Measurements from ENCODE around the gene PLPPR5. TPM values are rescaled to one million over a fixed set of nuclear protein-coding genes. Genes with fewer than 3 reads are reported as not detected.

Gene PLPPR5
- total and polyA plus RNA-seq, 4 experiments from 2014 or later = not detected

- no peak overlapping the region for H3K27ac ChIP-seq (ENCODE audit: low read depth, low read length)
- H3K9me3 ChIP-seq (ENCODE audit: control insufficient read depth in 1 of 2, low read length in 2 of 2) = no peaks in the 10 kb centered on the region
- H3K4me1 ChIP-seq (ENCODE audit: insufficient read depth, low read length) = no peaks in the 10 kb centered on the region
- POLR2A ChIA-PET (ENCODE audit: partially characterized antibody) = no interaction called here
- Mint-ChIP-seq H3K9me3 (peaks cover 0 to 4% (median 0%) of the 10 kb centered on the region in 8 donors), H3K4me3 (no peak overlapping the region), H3K36me3 (no peaks in the 10 kb centered on the region), H3K27ac (no peak overlapping the region), H3K27me3 (peaks cover 0 to 4% of the 10 kb centered on the region in 2 donors), H3K4me1 (peaks cover 0 to 2% (median 0%) of the 10 kb centered on the region in 4 donors)
- no peaks in the 10 kb centered on the region for H3K27me3 ChIP-seq (ENCODE audit: insufficient read depth, low read length)
- H3K36me3 ChIP-seq (ENCODE audit: insufficient read depth, low read length) = no peaks in the 10 kb centered on the region
- intact Hi-C loops (cut with micrococcal nuclease) = no loop called here
- CTCF ChIA-PET (ENCODE audit: partially characterized antibody) = no interaction called here
- no peak for DNase-seq
- H3K4me3 ChIP-seq (ENCODE audit: low read length in 2 of 2) = no peak overlapping the region
Observed at GRCh38 chr1:98929437-98929836, 75.2 kb downstream of the PLPPR5 start.

GRCh38 chr1:98926597-98926996, 78.1 kb downstream of the PLPPR5 start:
- no peak overlapping the region for H3K27ac Mint-ChIP-seq
- CTCF ChIA-PET (ENCODE audit: partially characterized antibody) = no interaction called here

GRCh38 chr1:98924977-98925376, 79.7 kb downstream of the PLPPR5 start:
- H3K27ac Mint-ChIP-seq = no peak overlapping the region
- Histone ChIP-seq H3K9me3 (ENCODE audit: control insufficient read depth in 1 of 2, low read length in 2 of 2) (no peaks in the 10 kb centered on the region), H3K27me3 (ENCODE audit: insufficient read depth, low read length) (no peaks in the 10 kb centered on the region), H3K36me3 (ENCODE audit: insufficient read depth, low read length) (no peaks in the 10 kb centered on the region), H3K4me3 (ENCODE audit: low read length in 2 of 2) (no peak overlapping the region), H3K4me1 (ENCODE audit: insufficient read depth, low read length) (no peaks in the 10 kb centered on the region), H3K27ac (ENCODE audit: low read depth, low read length) (no peak overlapping the region)
- H3K36me3 Mint-ChIP-seq = no peaks in the 10 kb centered on the region
- CTCF ChIA-PET (ENCODE audit: partially characterized antibody) = interaction anchor here (0.7 to 1.5 kb wide), 3 partner anchors 16 to 131 kb away, joined by 3 to 4 read pairs (median 3); no protein-coding TSS in a partner anchor
- H3K4me3 Mint-ChIP-seq = no peak overlapping the region
- peaks cover 0 to 2% (median 0%) of the 10 kb centered on the region in 8 donors for H3K9me3 Mint-ChIP-seq
- H3K4me1 Mint-ChIP-seq = peaks cover 0 to 2% (median 2%) of the 10 kb centered on the region in 4 donors
- H3K27me3 Mint-ChIP-seq = no peaks in the 10 kb centered on the region
- DNase-seq = no peak
- POLR2A ChIA-PET (ENCODE audit: partially characterized antibody) = interaction anchor here (1.5 kb wide), 1 partner anchor 54 kb away, joined by 3 read pairs; no protein-coding TSS in a partner anchor
- intact Hi-C loops (cut with micrococcal nuclease) = no loop called here

More at GRCh38 chr1:98926597-98926996, 78.1 kb downstream of the PLPPR5 start:
- intact Hi-C loops (cut with micrococcal nuclease) = no loop called here
- H3K27me3 Mint-ChIP-seq = no peaks in the 10 kb centered on the region
- no peaks in the 10 kb centered on the region for H3K27me3 ChIP-seq (ENCODE audit: insufficient read depth, low read length)
- no peaks in the 10 kb centered on the region for H3K36me3 ChIP-seq (ENCODE audit: insufficient read depth, low read length)
- no peak overlapping the region for H3K4me3 Mint-ChIP-seq
- POLR2A ChIA-PET (ENCODE audit: partially characterized antibody) = no interaction called here
- no peaks in the 10 kb centered on the region for H3K4me1 Mint-ChIP-seq
- no peak overlapping the region for H3K27ac ChIP-seq (ENCODE audit: low read depth, low read length)
- no peaks in the 10 kb centered on the region for H3K4me1 ChIP-seq (ENCODE audit: insufficient read depth, low read length)
- no peaks in the 10 kb centered on the region for H3K36me3 Mint-ChIP-seq
- H3K9me3 ChIP-seq (ENCODE audit: control insufficient read depth in 1 of 2, low read length in 2 of 2) = no peaks in the 10 kb centered on the region
- no peak overlapping the region for H3K4me3 ChIP-seq (ENCODE audit: low read length in 2 of 2)
- DNase-seq = no peak
- peaks cover 0 to 4% (median 0%) of the 10 kb centered on the region in 8 donors for H3K9me3 Mint-ChIP-seq

- H3K4me1 ChIP-seq (ENCODE audit: insufficient read depth, low read length) = no peaks in the 10 kb centered on the region
- ChIA-PET CTCF (ENCODE audit: partially characterized antibody) (interaction anchor here (1.3 to 1.5 kb wide), 2 partner anchors 17 to 29 kb away, joined by 3 read pairs; no protein-coding TSS in a partner anchor), POLR2A (ENCODE audit: partially characterized antibody) (interaction anchor here (1.5 kb wide), 1 partner anchor 52 kb away, joined by 3 read pairs; no protein-coding TSS in a partner anchor)
- intact Hi-C loops (cut with micrococcal nuclease) = no loop called here
- Mint-ChIP-seq H3K27me3 (no peaks in the 10 kb centered on the region), H3K27ac (no peak overlapping the region), H3K4me3 (no peak overlapping the region), H3K36me3 (no peaks in the 10 kb centered on the region), H3K9me3 (peaks cover 0 to 2% (median 0%) of the 10 kb centered on the region in 8 donors), H3K4me1 (peaks cover 0 to 5% (median 4%) of the 10 kb centered on the region in 4 donors)
- H3K9me3 ChIP-seq (ENCODE audit: control insufficient read depth in 1 of 2, low read length in 2 of 2) = no peaks in the 10 kb centered on the region
- H3K27ac ChIP-seq (ENCODE audit: low read depth, low read length) = no peak overlapping the region
- H3K36me3 ChIP-seq (ENCODE audit: insufficient read depth, low read length) = no peaks in the 10 kb centered on the region
- no peak for DNase-seq
- H3K27me3 ChIP-seq (ENCODE audit: insufficient read depth, low read length) = no peaks in the 10 kb centered on the region
- H3K4me3 ChIP-seq (ENCODE audit: low read length in 2 of 2) = no peak overlapping the region
Observed at GRCh38 chr1:98923667-98924066, 81.0 kb downstream of the PLPPR5 start.

- no peak for DNase-seq
- Mint-ChIP-seq H3K9me3 (peaks cover 0 to 2% (median 0%) of the 10 kb centered on the region in 8 donors), H3K27me3 (no peaks in the 10 kb centered on the region), H3K4me1 (peaks cover 3 to 5% (median 4%) of the 10 kb centered on the region in 4 donors), H3K36me3 (no peaks in the 10 kb centered on the region), H3K27ac (no peak overlapping the region), H3K4me3 (no peak overlapping the region)
- H3K9me3 ChIP-seq (ENCODE audit: control insufficient read depth in 1 of 2, low read length in 2 of 2) = no peaks in the 10 kb centered on the region
- no peaks in the 10 kb centered on the region for H3K36me3 ChIP-seq (ENCODE audit: insufficient read depth, low read length)
- ChIA-PET CTCF (ENCODE audit: partially characterized antibody) (no interaction called here), POLR2A (ENCODE audit: partially characterized antibody) (no interaction called here)
- H3K27ac ChIP-seq (ENCODE audit: low read depth, low read length) = no peak overlapping the region
- H3K4me3 ChIP-seq (ENCODE audit: low read length in 2 of 2) = no peak overlapping the region
- no peaks in the 10 kb centered on the region for H3K4me1 ChIP-seq (ENCODE audit: insufficient read depth, low read length)
- intact Hi-C loops (cut with micrococcal nuclease) = no loop called here
- H3K27me3 ChIP-seq (ENCODE audit: insufficient read depth, low read length) = no peaks in the 10 kb centered on the region
Observed at GRCh38 chr1:98921817-98922216, 82.8 kb downstream of the PLPPR5 start.

- Mint-ChIP-seq H3K27ac (no peak overlapping the region), H3K27me3 (no peaks in the 10 kb centered on the region), H3K4me3 (no peak overlapping the region), H3K4me1 (peaks cover 3 to 5% (median 4%) of the 10 kb centered on the region in 4 donors), H3K9me3 (peaks cover 0 to 1% (median 0%) of the 10 kb centered on the region in 8 donors), H3K36me3 (no peaks in the 10 kb centered on the region)
- Histone ChIP-seq H3K27me3 (ENCODE audit: insufficient read depth, low read length) (no peaks in the 10 kb centered on the region), H3K36me3 (ENCODE audit: insufficient read depth, low read length) (no peaks in the 10 kb centered on the region), H3K9me3 (ENCODE audit: control insufficient read depth in 1 of 2, low read length in 2 of 2) (no peaks in the 10 kb centered on the region), H3K4me3 (ENCODE audit: low read length in 2 of 2) (no peak overlapping the region), H3K27ac (ENCODE audit: low read depth, low read length) (no peak overlapping the region), H3K4me1 (ENCODE audit: insufficient read depth, low read length) (no peaks in the 10 kb centered on the region)
- CTCF ChIA-PET (ENCODE audit: partially characterized antibody) = no interaction called here
- intact Hi-C loops (cut with micrococcal nuclease) = no loop called here
- no peak for DNase-seq
- POLR2A ChIA-PET (ENCODE audit: partially characterized antibody) = no interaction called here
Observed at GRCh38 chr1:98920441-98921110, 84.1 kb downstream of the PLPPR5 start.

GRCh38 chr1:98919652-98920051, 85.0 kb downstream of the PLPPR5 start:
- H3K9me3 Mint-ChIP-seq = no peaks in the 10 kb centered on the region
- intact Hi-C loops (cut with micrococcal nuclease) = no loop called here
- CTCF ChIA-PET (ENCODE audit: partially characterized antibody) = no interaction called here
- H3K9me3 ChIP-seq (ENCODE audit: control insufficient read depth in 1 of 2, low read length in 2 of 2) = no peaks in the 10 kb centered on the region
- H3K27me3 ChIP-seq (ENCODE audit: insufficient read depth, low read length) = no peaks in the 10 kb centered on the region
- no peak overlapping the region for H3K27ac Mint-ChIP-seq
- peaks cover 3 to 5% (median 4%) of the 10 kb centered on the region in 4 donors for H3K4me1 Mint-ChIP-seq
- DNase-seq = no peak
- no peak overlapping the region for H3K4me3 ChIP-seq (ENCODE audit: low read length in 2 of 2)
- H3K27me3 Mint-ChIP-seq = no peaks in the 10 kb centered on the region
- H3K36me3 Mint-ChIP-seq = no peaks in the 10 kb centered on the region
- POLR2A ChIA-PET (ENCODE audit: partially characterized antibody) = no interaction called here
- no peaks in the 10 kb centered on the region for H3K36me3 ChIP-seq (ENCODE audit: insufficient read depth, low read length)
- H3K27ac ChIP-seq (ENCODE audit: low read depth, low read length) = no peak overlapping the region
- no peak overlapping the region for H3K4me3 Mint-ChIP-seq
- no peaks in the 10 kb centered on the region for H3K4me1 ChIP-seq (ENCODE audit: insufficient read depth, low read length)

Data from CD4-positive, alpha-beta memory T cell (primary cell).